Fibroblast of lung (primary cell): ENCODE measurements around the gene RNGTT.

ENCODE experiments used
- CTCF ChIP-seq, 2 donors: IDR thresholded peaks in 1 of 2; conservative IDR thresholded peaks in 1 of 2; 1 replicate in 1 of 2; 2 replicates in 1 of 2; pipeline ENCODE4 v1.5.1; 2011 to 2012; ENCODE audit warnings: low read length in 2 of 2, control low read depth in 1 of 2, inconsistent platforms in 1 of 2, low read depth in 1 of 2, mild to moderate bottlenecking in 1 of 2
- EZH2 ChIP-seq: IDR thresholded peaks from 2 replicates; pipeline ENCODE4 v1.5.1; 2012; ENCODE audit warnings: low read length, control low read depth, mild to moderate bottlenecking; ENCODE audit errors: missing control alignments

- TF ChIP-seq CTCF (conservative IDR thresholded peaks at IDR 0.05 in 1 of 2, IDR thresholded peaks at IDR 0.05 in 1 of 2; ENCODE audit: low read depth in 1 of 2, low read length in 2 of 2) (no peak), EZH2 (no peak)
Observed at GRCh38 chr6:88709819-88710246, 253.6 kb downstream of the RNGTT start.
